ENCODE data around the gene RASSF5. TPM values are rescaled to one million over a fixed set of nuclear protein-coding genes. Genes with fewer than 3 reads are reported as not detected.

The RASSF5 gene
- total RNA-seq, 1 donor from 2014 or later = 3.1 TPM

DNA sequence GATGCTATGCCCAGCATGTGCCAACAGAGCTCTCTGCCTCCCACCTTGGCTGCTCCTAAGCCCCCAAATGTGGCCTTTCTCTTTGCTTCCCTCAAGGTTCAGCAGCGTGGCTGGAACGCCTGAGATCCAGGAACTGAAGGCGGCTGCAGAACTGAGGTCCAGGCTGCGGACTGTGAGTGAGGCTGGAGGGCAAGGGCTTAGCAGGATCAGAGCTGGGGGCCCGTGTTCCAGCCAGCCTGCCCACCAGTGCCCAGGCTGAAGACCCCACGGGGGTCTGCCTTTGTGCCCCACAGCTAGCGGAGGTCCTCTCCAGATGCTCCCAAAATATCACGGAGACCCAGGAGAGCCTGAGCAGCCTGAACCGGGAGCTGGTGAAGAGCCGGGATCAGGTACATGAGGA lies 22.4 kb upstream of the RASSF5 start:
- no peaks in the 10 kb centered on the region for H3K36me3 ChIP-seq (ENCODE audit: control insufficient read depth in 3 of 3, insufficient read depth in 3 of 3, low read length in 3 of 3)
- H3K4me1 ChIP-seq (ENCODE audit: control insufficient read depth in 3 of 3, insufficient read depth in 3 of 3, low read length in 3 of 3) = peaks cover 0 to 5% (median 0%) of the 10 kb centered on the region in 3 donors
- no peak overlapping the region for H3K4me3 ChIP-seq (ENCODE audit: low read length in 3 of 3)
- H3K9me3 ChIP-seq (ENCODE audit: control insufficient read depth in 3 of 3, low read length in 3 of 3) = no peaks in the 10 kb centered on the region
- no peak overlapping the region for H3K9ac ChIP-seq (ENCODE audit: low read depth in 1 of 3, low read length in 3 of 3)
- no peak overlapping the region for H3K27ac ChIP-seq (ENCODE audit: low read depth, low read length)
- no peaks in the 10 kb centered on the region for H3K27me3 ChIP-seq (ENCODE audit: control insufficient read depth in 3 of 3, insufficient read depth in 3 of 3, low read length in 3 of 3)

DNA sequence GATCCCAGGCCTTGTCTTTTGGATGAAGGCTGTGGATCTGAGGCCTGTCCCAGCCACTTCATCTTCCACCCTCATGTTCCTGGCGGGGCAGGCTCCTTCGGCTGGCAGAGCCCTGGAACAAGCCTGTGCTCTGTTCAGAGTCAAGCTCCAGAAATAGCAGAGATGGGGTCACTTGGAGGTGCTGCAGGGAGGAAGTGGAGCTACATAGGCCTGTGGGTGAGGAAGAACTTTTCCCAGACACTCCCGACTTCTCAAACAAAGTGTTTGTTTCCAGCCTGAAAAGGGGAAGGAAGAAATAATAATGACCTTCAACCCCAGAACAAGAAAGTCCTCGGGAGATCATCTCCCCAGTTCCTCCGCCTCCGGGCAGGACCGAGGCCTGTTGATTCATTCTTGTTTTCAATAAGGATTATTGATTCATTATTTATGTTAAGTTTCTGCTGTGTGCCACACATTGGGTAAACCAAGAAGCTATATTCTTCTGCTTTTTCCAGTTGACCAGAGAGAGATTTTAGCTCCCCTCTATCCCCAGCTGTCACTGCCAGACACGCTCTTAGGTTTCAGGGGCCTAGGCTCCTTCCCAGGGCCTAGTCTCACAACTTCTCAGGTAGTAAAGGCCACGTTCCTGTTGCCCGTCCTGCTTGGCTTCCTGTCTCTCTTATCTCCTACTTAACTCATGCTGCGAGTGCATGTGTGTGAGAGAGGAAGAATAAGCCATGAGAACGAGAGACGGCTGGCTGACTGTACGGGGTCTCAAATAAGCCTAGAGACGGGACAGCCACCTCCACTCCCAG lies 20.1 kb upstream of the RASSF5 start:
- Histone ChIP-seq H3K9ac (ENCODE audit: low read depth in 1 of 3, low read length in 3 of 3) (peak overlapping the region in 1 of 3 donors; percentile 25), H3K36me3 (ENCODE audit: control insufficient read depth in 3 of 3, insufficient read depth in 3 of 3, low read length in 3 of 3) (no peaks in the 10 kb centered on the region), H3K27ac (ENCODE audit: low read depth, low read length) (no peak overlapping the region), H3K4me3 (ENCODE audit: low read length in 3 of 3) (no peak overlapping the region), H3K4me1 (ENCODE audit: control insufficient read depth in 3 of 3, insufficient read depth in 3 of 3, low read length in 3 of 3) (peaks cover 0 to 8% (median 0%) of the 10 kb centered on the region in 3 donors), H3K9me3 (ENCODE audit: control insufficient read depth in 3 of 3, low read length in 3 of 3) (no peaks in the 10 kb centered on the region), H3K27me3 (ENCODE audit: control insufficient read depth in 3 of 3, insufficient read depth in 3 of 3, low read length in 3 of 3) (no peaks in the 10 kb centered on the region)

DNA sequence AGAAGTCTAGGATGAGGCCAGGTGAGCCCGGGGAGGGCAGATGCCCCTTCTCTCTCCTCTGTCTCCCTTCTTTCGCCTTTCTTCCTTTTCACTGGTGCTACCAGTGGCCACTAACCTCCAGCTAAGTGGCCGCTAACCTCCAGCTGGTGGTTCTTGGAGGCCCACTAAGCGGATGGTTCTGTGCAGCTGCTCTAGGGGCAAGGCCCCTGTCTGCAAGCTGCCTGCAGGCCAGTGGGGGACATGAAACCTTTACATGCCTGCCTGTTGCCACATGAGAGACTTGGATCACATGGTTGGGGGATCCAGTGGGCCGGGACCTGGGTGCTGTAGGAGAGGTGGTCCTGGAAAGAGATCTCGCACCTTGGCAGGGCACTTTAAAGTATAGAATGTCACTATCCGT lies 19.4 kb upstream of the RASSF5 start:
- H3K4me3 ChIP-seq (ENCODE audit: low read length in 3 of 3) = no peak overlapping the region
- H3K27ac ChIP-seq (ENCODE audit: low read depth, low read length) = no peak overlapping the region
- H3K4me1 ChIP-seq (ENCODE audit: control insufficient read depth in 3 of 3, insufficient read depth in 3 of 3, low read length in 3 of 3) = peaks cover 0 to 8% (median 0%) of the 10 kb centered on the region in 3 donors
- H3K27me3 ChIP-seq (ENCODE audit: control insufficient read depth in 3 of 3, insufficient read depth in 3 of 3, low read length in 3 of 3) = no peaks in the 10 kb centered on the region
- H3K36me3 ChIP-seq (ENCODE audit: control insufficient read depth in 3 of 3, insufficient read depth in 3 of 3, low read length in 3 of 3) = no peaks in the 10 kb centered on the region
- no peaks in the 10 kb centered on the region for H3K9me3 ChIP-seq (ENCODE audit: control insufficient read depth in 3 of 3, low read length in 3 of 3)
- H3K9ac ChIP-seq (ENCODE audit: low read depth in 1 of 3, low read length in 3 of 3) = no peak overlapping the region

DNA sequence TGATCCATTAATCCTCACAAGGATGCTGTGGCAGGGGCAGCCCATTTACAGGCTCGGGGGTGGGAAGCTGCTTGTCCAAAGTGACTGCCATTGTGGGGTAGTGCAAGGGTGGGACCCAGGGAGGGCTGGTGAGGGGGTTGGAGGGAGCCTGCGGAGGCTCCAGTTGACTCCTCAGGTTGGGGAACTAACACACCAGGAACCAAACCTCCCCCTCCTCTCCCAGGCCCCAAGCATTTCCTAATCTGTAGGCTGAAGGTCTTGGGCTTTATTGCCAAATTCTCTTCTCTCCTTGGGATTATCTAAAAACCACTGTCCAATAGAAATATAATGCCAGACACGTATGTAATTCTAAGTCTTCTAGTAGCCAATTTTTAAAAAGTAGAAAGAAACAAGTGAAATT lies 18.9 kb upstream of the RASSF5 start:
- no peaks in the 10 kb centered on the region for H3K9me3 ChIP-seq (ENCODE audit: control insufficient read depth in 3 of 3, low read length in 3 of 3)
- peaks cover 0 to 8% (median 0%) of the 10 kb centered on the region in 3 donors for H3K4me1 ChIP-seq (ENCODE audit: control insufficient read depth in 3 of 3, insufficient read depth in 3 of 3, low read length in 3 of 3)
- H3K4me3 ChIP-seq (ENCODE audit: low read length in 3 of 3) = no peak overlapping the region
- no peaks in the 10 kb centered on the region for H3K36me3 ChIP-seq (ENCODE audit: control insufficient read depth in 3 of 3, insufficient read depth in 3 of 3, low read length in 3 of 3)
- H3K9ac ChIP-seq (ENCODE audit: low read depth in 1 of 3, low read length in 3 of 3) = no peak overlapping the region
- no peaks in the 10 kb centered on the region for H3K27me3 ChIP-seq (ENCODE audit: control insufficient read depth in 3 of 3, insufficient read depth in 3 of 3, low read length in 3 of 3)
- H3K27ac ChIP-seq (ENCODE audit: low read depth, low read length) = no peak overlapping the region

DNA sequence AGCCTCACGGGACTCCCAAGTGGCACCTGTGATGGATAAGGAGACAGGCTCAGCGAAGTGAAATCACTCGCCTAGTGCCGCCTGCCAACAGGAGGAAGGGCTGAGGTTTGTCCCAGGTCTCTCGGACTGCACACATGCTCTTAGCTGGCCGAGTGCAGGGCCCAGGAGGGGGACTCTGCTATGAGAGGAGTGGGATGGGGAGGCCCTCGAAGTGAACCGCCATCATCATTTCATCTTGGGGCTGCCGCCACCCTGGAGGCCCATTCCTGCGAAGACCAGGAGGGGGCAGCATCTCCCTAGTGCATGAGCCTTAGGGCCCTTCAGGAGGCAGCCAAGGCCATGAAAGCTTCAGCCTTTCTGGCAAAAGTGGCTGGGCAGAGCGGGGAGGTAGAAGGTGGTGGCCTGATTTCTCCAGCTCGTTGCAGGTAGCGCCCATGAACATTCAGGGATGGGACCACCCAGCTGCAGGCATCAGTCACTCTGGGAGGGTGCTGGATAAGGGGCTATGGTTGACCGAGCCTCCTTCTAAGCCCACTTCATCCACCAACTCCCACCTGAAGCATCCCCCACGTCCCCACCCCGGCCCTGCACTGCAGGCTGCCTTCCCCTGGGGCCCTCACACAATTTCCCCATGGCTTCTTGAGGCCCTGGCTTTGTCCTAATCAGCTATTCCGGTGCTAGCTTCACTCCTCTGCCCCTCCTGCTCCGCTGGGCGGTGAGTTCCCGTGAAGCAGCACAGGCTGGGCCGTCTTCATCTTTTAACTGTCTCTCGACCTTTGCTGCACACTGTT lies 17.2 kb upstream of the RASSF5 start:
- Histone ChIP-seq H3K9me3 (ENCODE audit: control insufficient read depth in 3 of 3, low read length in 3 of 3) (no peaks in the 10 kb centered on the region), H3K4me1 (ENCODE audit: control insufficient read depth in 3 of 3, insufficient read depth in 3 of 3, low read length in 3 of 3) (peaks cover 3 to 10% (median 3%) of the 10 kb centered on the region in 3 donors), H3K4me3 (ENCODE audit: low read length in 3 of 3) (no peak overlapping the region), H3K36me3 (ENCODE audit: control insufficient read depth in 3 of 3, insufficient read depth in 3 of 3, low read length in 3 of 3) (no peaks in the 10 kb centered on the region), H3K9ac (ENCODE audit: low read depth in 1 of 3, low read length in 3 of 3) (no peak overlapping the region), H3K27ac (ENCODE audit: low read depth, low read length) (no peak overlapping the region), H3K27me3 (ENCODE audit: control insufficient read depth in 3 of 3, insufficient read depth in 3 of 3, low read length in 3 of 3) (no peaks in the 10 kb centered on the region)

DNA sequence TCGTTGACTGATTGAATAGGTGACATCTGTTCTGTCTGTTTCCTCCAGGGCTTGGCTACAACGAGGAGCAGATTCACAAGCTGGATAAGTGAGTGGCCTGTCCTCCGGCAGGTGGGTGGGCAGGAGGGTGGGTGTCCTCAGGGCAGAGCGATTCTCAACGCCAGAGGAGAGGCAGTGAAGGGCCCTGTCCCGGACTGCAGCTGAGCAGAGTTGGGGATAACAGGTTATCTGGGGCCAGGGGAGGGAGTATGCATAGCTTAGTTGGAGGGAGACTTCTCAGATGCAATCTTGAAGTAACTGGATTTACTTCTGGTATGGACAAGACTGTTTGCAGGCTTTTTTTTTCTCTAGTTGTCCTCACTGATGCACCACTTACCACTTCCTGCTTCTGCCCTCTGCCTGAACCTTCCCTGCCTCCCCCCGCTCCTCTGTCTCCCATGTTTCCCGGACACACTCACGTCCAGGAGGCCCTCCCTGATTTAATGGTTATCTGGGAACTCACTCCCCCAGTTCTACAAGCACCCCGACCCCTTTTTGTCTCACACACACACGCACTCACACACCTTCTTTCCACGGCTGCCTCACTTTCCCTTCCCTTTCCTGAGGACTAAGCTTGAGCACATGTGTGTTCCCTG lies 16.4 kb upstream of the RASSF5 start:
- Histone ChIP-seq H3K27ac (ENCODE audit: low read depth, low read length) (no peak overlapping the region), H3K9me3 (ENCODE audit: control insufficient read depth in 3 of 3, low read length in 3 of 3) (no peaks in the 10 kb centered on the region), H3K4me3 (ENCODE audit: low read length in 3 of 3) (no peak overlapping the region), H3K4me1 (ENCODE audit: control insufficient read depth in 3 of 3, insufficient read depth in 3 of 3, low read length in 3 of 3) (peaks cover 8 to 12% (median 8%) of the 10 kb centered on the region in 3 donors), H3K9ac (ENCODE audit: low read depth in 1 of 3, low read length in 3 of 3) (no peak overlapping the region), H3K36me3 (ENCODE audit: control insufficient read depth in 3 of 3, insufficient read depth in 3 of 3, low read length in 3 of 3) (no peaks in the 10 kb centered on the region), H3K27me3 (ENCODE audit: control insufficient read depth in 3 of 3, insufficient read depth in 3 of 3, low read length in 3 of 3) (no peaks in the 10 kb centered on the region)

DNA sequence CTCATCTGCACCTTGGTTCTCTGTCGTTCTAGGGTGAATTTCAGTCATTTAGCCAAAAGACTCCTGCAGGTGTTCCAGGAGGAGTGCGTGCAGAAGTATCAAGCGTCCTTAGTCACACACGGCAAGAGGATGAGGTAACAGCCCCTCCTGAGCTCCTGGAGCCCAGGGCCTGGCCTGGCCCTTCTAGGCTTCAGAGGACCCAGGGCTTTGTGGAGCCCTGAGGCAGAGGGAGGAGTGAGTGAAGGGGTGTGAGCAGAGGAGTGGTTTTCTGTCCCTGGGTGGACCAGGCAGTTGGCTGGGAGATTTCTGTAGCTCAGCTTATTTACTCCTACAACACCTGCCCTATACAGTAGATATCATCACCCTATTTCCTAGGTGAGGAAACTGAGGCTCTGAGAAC lies 15.7 kb upstream of the RASSF5 start:
- no peak overlapping the region for H3K4me3 ChIP-seq (ENCODE audit: low read length in 3 of 3)
- H3K36me3 ChIP-seq (ENCODE audit: control insufficient read depth in 3 of 3, insufficient read depth in 3 of 3, low read length in 3 of 3) = no peaks in the 10 kb centered on the region
- H3K9ac ChIP-seq (ENCODE audit: low read depth in 1 of 3, low read length in 3 of 3) = no peak overlapping the region

DNA sequence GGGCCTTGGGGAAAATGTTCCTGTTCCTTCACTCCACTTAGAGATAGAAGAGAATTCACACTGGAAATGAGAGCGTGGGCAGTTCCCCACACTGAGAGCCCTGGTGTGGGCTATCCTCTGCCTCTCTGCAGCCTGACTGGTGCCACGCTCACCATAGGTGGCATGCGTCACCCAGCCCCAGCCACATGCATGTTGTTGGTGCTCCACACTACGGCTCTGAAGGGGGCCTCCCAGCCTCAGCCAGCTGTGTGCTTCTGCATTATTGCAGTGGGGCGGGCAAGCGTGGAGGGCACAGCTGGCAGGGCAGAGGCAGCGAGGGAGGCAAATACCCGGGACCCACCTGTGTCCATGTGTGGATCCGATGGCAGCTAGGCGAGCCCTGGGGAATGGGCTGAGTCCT lies 14.7 kb upstream of the RASSF5 start:
- no peaks in the 10 kb centered on the region for H3K36me3 ChIP-seq (ENCODE audit: control insufficient read depth in 3 of 3, insufficient read depth in 3 of 3, low read length in 3 of 3)
- H3K4me1 ChIP-seq (ENCODE audit: control insufficient read depth in 3 of 3, insufficient read depth in 3 of 3, low read length in 3 of 3) = peaks cover 12 to 18% (median 13%) of the 10 kb centered on the region in 3 donors
- H3K9ac ChIP-seq (ENCODE audit: low read depth in 1 of 3, low read length in 3 of 3) = no peak overlapping the region
- no peak overlapping the region for H3K27ac ChIP-seq (ENCODE audit: low read depth, low read length)
- H3K4me3 ChIP-seq (ENCODE audit: low read length in 3 of 3) = no peak overlapping the region
- no peaks in the 10 kb centered on the region for H3K9me3 ChIP-seq (ENCODE audit: control insufficient read depth in 3 of 3, low read length in 3 of 3)
- H3K27me3 ChIP-seq (ENCODE audit: control insufficient read depth in 3 of 3, insufficient read depth in 3 of 3, low read length in 3 of 3) = no peaks in the 10 kb centered on the region

More for the DNA sequence above, 15.7 kb upstream of the RASSF5 start:
- Histone ChIP-seq H3K9me3 (ENCODE audit: control insufficient read depth in 3 of 3, low read length in 3 of 3) (no peaks in the 10 kb centered on the region), H3K27me3 (ENCODE audit: control insufficient read depth in 3 of 3, insufficient read depth in 3 of 3, low read length in 3 of 3) (no peaks in the 10 kb centered on the region), H3K4me1 (ENCODE audit: control insufficient read depth in 3 of 3, insufficient read depth in 3 of 3, low read length in 3 of 3) (peaks cover 12 to 19% (median 13%) of the 10 kb centered on the region in 3 donors), H3K27ac (ENCODE audit: low read depth, low read length) (no peak overlapping the region)

DNA sequence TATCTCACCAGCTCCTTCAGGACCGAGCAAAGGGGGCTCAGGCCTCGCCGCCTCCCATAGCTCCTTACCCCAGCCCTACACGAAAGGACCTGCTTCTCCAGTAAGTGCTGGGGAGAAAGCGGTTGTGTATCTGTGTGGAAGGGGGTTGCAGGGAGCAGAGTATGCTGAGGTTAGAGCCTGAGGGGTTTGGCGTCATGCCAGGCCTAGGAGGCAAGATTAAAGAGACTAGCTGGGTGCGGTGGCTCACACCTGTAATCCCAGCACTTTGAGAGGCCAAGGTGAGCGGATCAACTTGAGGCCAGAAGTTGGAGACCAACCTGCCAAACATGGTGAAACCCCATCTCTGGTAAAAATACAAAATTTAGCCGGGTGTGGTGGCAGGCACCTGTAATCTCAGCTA lies 14.1 kb upstream of the RASSF5 start:
- no peaks in the 10 kb centered on the region for H3K36me3 ChIP-seq (ENCODE audit: control insufficient read depth in 3 of 3, insufficient read depth in 3 of 3, low read length in 3 of 3)
- H3K9ac ChIP-seq (ENCODE audit: low read depth in 1 of 3, low read length in 3 of 3) = no peak overlapping the region
- no peak overlapping the region for H3K27ac ChIP-seq (ENCODE audit: low read depth, low read length)
- H3K27me3 ChIP-seq (ENCODE audit: control insufficient read depth in 3 of 3, insufficient read depth in 3 of 3, low read length in 3 of 3) = no peaks in the 10 kb centered on the region
- H3K4me1 ChIP-seq (ENCODE audit: control insufficient read depth in 3 of 3, insufficient read depth in 3 of 3, low read length in 3 of 3) = peaks cover 12 to 18% (median 13%) of the 10 kb centered on the region in 3 donors
- no peak overlapping the region for H3K4me3 ChIP-seq (ENCODE audit: low read length in 3 of 3)
- no peaks in the 10 kb centered on the region for H3K9me3 ChIP-seq (ENCODE audit: control insufficient read depth in 3 of 3, low read length in 3 of 3)
